GM12891 (cell line): Measurements from ENCODE around the gene SLC4A8.

Experiments used
- DNase-seq: peaks from one replicate; pipeline ENCODE4 v3.0.0; 2011; ENCODE audit warnings: low spot score; ENCODE audit not compliant: insufficient read length
- FAIRE-seq: peaks from 2 replicates; lab custom pipeline; 2011; peaks lifted over from hg19 to GRCh38; lab: Jason Lieb, UNC
- PAX5 ChIP-seq: IDR thresholded peaks from 2 replicates; pipeline ENCODE4 v1.6.1; 2011; ENCODE audit warnings: low read length, moderate library complexity, mild to moderate bottlenecking; ENCODE audit not compliant: insufficient read depth, severe bottlenecking
- POLR2A ChIP-seq: IDR thresholded peaks from 2 replicates; pipeline ENCODE4 v1.6.1; 2011; ENCODE audit warnings: low read depth, low read length, control low read depth
- POLR2AphosphoS5 ChIP-seq: IDR thresholded peaks from 2 replicates; pipeline ENCODE4 v1.6.1; 2011; ENCODE audit warnings: low read depth, low read length, control low read depth
- POU2F2 ChIP-seq: IDR thresholded peaks from 2 replicates; pipeline ENCODE4 v1.6.1; 2011; ENCODE audit warnings: low read depth, mild to moderate bottlenecking, control low read depth, low read length, moderate library complexity
- SPI1 ChIP-seq: IDR thresholded peaks from 2 replicates; pipeline ENCODE4 v1.6.1; 2011; ENCODE audit warnings: low read depth, low read length, control low read depth
- TAF1 ChIP-seq: IDR thresholded peaks from 2 replicates; pipeline ENCODE4 v1.6.1; 2011; ENCODE audit warnings: low read depth, low read length, control low read depth

Gene SLC4A8

DNA sequence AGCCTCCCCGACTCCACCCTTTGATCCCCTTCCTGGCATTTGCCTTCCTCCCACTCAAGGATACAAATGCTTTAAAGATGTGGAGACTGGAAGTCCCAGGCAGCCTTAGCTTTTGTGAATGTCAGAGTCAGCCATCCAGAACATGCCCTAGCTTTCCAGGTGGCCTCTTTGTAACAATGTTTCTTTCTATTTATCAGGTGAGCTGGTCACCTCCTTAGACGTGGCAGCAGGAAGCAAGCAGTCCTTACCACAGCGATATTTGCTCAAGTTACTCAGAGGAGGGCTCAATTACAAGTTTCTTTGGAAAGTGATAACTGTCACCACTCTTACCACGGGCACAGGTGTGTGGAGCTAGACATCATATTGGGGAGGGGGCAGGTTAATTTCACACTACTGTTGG lies 38.3 kb upstream of the SLC4A8 start:
- no peak for TF ChIP-seq SPI1
- TF ChIP-seq PAX5: no peak
- TF ChIP-seq POU2F2: no peak
- TF ChIP-seq POLR2AphosphoS5: no peak
- no peak for TF ChIP-seq POLR2A
- no peak for TF ChIP-seq TAF1
- DNase-seq: no peak
- FAIRE-seq: no peak

DNA sequence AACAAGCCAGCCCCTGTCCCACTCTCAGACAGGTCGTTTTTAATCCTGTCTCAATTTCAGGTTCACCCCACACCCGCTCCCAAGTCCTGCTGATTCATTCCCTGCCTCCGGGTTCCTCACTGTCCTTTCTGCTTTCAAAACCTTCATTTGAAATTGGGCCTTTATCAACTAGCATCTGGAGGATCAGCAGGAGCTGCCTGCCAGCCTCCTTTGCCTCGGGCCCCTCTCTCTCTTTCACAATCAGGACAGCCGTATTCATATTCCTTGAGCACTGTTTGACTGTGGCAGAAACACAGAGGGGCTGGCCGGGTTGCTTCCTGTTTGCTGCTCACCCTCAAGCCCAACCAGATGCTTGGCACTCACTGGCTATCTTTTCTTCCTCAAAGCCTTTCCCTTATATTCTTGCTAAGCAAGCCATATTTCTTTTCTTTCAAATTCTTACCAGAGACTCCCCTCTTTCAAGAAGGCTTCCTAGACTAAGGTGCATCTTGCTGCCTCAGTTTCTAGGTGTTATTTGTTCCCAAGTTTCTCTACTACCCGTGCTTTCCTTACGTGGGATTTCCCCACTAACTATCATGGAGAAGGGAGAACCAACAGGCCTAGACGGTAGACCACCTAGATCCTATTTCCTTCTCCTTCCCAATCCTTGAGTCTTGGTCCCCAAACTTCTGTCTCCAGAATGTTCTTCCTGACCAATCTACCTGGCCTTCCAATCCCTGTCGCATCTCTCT lies 36.4 kb upstream of the SLC4A8 start:
- TF ChIP-seq TAF1 (no peak), POU2F2 (peak; percentile 27; the same call in 1 of the 2 replicates)
- FAIRE-seq (no peak), DNase-seq (no peak)

- no peak for FAIRE-seq
- no peak for DNase-seq
- no peak for TF ChIP-seq POU2F2
- TF ChIP-seq TAF1: no peak
- TF ChIP-seq POLR2A: no peak
- no peak for TF ChIP-seq POLR2AphosphoS5
- no peak for TF ChIP-seq SPI1
- TF ChIP-seq PAX5: no peak
Observed at GRCh38 chr12:51388846-51389245, 35.8 kb upstream of the SLC4A8 start.

GRCh38 chr12:51389302-51389999 lies 35.2 kb upstream of the SLC4A8 start:
- DNase-seq (no peak), FAIRE-seq (peak; percentile 80)
- TF ChIP-seq PAX5 (no peak), SPI1 (peak; percentile 79)

DNA sequence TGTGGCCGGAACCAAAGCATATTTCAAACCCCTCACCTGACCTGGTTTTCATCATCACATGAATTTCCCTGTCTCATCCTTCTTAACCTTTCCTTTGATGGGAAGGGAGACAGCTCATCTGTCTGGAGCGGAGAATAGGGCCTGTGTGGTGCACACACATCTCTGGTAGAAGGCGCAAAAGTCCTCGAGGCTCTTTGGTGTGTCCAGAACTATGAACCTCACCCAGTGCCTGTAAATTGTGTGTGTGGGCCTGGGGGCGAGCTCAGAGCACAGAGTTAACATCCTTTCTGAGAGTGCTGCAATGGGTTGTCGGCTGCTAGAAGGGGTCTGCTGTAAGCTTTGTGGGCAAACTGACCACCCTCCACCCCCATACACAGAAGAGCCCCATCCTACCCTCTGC lies 34.2 kb upstream of the SLC4A8 start:
- TF ChIP-seq POLR2AphosphoS5 (no peak), TAF1 (no peak), SPI1 (no peak), PAX5 (no peak)
- peak; percentile 51 for FAIRE-seq
- DNase-seq: no peak

- DNase-seq: no peak
- peak; percentile 51 for FAIRE-seq
- TF ChIP-seq SPI1: peak; percentile 65
- TF ChIP-seq POLR2A: no peak
Observed at GRCh38 chr12:51390891-51391282, 33.7 kb upstream of the SLC4A8 start.

GRCh38 chr12:51391283-51392123 lies 33.1 kb upstream of the SLC4A8 start, which contains the start of gene GALNT6:
Gene GALNT6 (minus strand): TSS chr12:51391406. CDS start chr12:51379781, 11,625 bp downstream.
- peak; percentile 76 for FAIRE-seq
- DNase-seq: peak; percentile 64
- TF ChIP-seq SPI1 (peak; percentile 32; the same call in 1 of the 2 replicates), PAX5 (no peak), TAF1 (no peak)

- peak; percentile 67 for FAIRE-seq
- DNase-seq: no peak
- TF ChIP-seq SPI1 (no peak), PAX5 (no peak), POLR2A (no peak), POLR2AphosphoS5 (no peak), POU2F2 (no peak), TAF1 (no peak)
Observed at GRCh38 chr12:51392556-51393237, 31.9 kb upstream of the SLC4A8 start.

GRCh38 chr12:51393676-51394545 lies 30.7 kb upstream of the SLC4A8 start:
- FAIRE-seq (peak; percentile 71), DNase-seq (no peak)
- TF ChIP-seq SPI1: no peak
- no peak for TF ChIP-seq TAF1
- TF ChIP-seq POLR2AphosphoS5: no peak
- 0 out of 2 replicates have a peak, but pooled peaks have one; percentile 30 for TF ChIP-seq POU2F2
